GM21423 (cell line): ENCODE results near the gene TVP23C.
A peak's percentile ranks its signal among the peaks of the same experiment; 100 is the strongest.
"Not testable (repeated sequence)": the region's sequence is repeated elsewhere in the genome, so short reads cannot be mapped to it uniquely, and the experiment has no call there.

Source experiments
- ATAC-seq: cut with Tn5 transposase; IDR thresholded peaks from one replicate; pipeline ENCODE4 v1.9.1; 2021; ENCODE audit warnings: mild to moderate bottlenecking, moderate library complexity; ENCODE audit not compliant: unreplicated experiment

The TVP23C gene

GRCh38 chr17:15563375-15563857 lies at the start of gene TVP23C:
TSS of gene TVP23C (minus strand) at chr17:15563483. CDS start at chr17:15563448, 35 bp downstream.
- peak; percentile 74 for ATAC-seq

- not testable (repeated sequence) for ATAC-seq
Observed at GRCh38 chr17:15592960-15593359, 29.7 kb upstream of the TVP23C start.

DNA sequence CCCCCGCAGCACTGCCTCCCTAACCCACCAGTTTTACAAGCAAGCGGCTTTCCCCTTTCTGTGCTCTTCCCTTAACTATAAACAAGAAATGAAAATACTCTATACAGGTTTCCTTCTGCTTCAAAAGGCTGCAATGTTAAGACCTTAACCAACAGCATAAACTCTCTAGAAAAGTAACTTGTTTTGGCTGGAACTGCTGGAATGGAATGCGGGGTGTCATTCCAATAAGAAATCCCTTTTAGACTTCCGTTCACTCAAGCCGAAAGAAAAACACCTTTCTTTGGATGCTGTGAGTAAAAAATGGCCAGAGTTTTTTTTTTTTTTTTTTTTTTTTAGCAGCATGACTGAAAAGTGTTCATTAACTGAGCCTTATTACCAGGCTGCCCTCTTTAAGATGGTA lies 28.7 kb upstream of the TVP23C start:
- ATAC-seq = not testable (repeated sequence)

DNA sequence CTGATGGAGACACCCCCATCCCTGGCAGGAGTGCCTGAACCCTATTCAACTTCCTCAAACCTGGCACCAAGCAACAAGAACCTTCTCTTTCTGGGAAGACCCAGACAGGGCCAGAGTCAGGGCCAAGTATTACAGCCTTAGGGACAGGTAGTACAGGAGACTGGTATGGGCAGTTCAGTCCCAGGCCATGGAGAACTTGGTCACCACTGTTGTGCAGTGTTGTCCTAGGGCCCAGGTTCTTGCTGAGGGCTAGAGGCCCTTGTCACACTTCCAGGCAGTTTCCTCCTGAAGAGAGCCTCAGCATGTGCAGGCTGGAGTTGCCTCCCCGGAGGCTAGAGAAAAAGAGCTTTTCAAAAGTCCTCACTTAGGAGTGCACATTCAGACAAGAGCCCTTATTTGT lies 27.6 kb upstream of the TVP23C start:
- not testable (repeated sequence) for ATAC-seq

GRCh38 chr17:15589544-15590536 lies 26.6 kb upstream of the TVP23C start:
- peak; percentile 86 for ATAC-seq

DNA sequence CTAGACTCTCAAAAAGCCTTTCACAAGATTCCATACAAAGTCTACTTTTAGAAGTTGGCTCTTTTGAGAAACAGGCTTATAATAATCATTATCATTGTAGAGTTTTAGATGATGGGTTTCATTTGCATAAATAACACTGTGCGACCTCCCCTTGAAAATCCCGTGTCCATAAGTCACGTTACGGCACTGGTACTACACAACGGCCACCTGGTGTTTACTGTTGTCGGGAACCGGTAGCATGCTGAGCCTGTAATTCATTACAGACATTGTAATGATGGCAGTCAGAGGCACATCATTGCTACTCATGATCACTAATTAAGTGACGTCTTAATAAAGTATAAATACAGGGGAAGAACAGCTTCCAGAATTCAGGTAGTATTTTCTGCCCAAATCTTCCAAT lies 24.7 kb upstream of the TVP23C start:
- not testable (repeated sequence) for ATAC-seq

GRCh38 chr17:15583313-15583712 lies 20.0 kb upstream of the TVP23C start:
- ATAC-seq = not testable (repeated sequence)

GRCh38 chr17:15581462-15581861 lies 18.2 kb upstream of the TVP23C start:
- ATAC-seq = not testable (repeated sequence)

GRCh38 chr17:15576848-15577247 lies 13.6 kb upstream of the TVP23C start:
- ATAC-seq = not testable (repeated sequence)

- not testable (repeated sequence) for ATAC-seq
Observed at GRCh38 chr17:15574660-15575059, 11.4 kb upstream of the TVP23C start.

DNA sequence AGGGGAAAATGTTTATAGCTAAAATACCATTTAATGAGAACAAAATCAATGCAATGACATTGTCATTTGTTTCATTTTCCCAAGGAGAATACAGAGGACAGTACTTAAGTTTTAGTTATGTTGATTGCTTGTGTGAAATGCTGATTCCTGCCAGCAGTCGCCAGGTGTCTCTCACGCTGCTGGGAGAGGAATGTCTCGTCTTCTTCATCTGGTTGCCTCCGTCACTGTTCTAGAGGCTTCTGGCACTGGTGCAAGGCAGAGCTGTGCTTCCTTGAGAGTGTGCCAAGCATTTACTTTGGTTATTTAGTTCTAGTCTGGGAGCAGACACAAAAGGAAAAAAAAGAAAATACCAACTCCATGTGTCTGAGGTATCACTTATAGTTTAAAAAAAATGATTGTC lies 10.6 kb upstream of the TVP23C start:
- not testable (repeated sequence) for ATAC-seq

DNA sequence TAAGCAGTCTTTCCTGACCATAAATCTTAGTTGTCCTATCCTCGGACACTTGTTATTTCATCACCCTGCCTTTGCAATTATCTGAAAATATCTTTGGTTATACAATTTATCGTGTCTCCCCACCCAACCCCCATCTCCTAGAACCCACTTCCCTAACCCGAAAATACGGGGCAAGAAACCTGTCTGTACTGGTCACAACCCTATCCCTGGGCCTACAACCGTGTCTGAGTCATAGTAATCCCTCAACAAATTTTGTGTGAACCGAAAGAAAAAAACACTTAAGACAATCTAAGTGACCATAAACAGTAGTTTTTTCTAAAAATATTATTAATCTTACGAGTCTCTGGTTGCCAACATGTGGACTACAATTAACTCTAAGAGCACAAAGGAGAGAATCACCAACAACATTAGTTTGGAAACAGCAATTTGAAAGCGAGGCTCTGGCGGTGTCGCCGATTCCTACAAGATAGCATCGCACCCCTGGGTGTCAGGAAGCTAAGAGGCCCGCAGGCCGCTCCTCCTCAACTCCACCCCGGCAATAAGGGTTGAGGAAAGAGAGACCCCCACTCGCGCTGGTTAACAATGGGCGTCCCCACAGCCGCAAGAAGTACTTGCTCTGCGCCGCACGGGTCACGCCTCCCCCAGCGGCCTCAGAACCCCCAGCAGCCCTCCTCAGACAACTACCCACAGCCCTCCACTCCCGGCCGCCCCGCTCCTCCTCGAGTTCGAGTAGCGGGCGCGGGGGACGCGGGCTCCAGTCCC lies 489 bp downstream of the TVP23C start:
- peak; percentile 32 for ATAC-seq

GRCh38 chr17:15561439-15561838 lies 1.8 kb downstream of the TVP23C start:
- not testable (repeated sequence) for ATAC-seq

- ATAC-seq = not testable (repeated sequence)
Observed at GRCh38 chr17:15558403-15559105, 4.7 kb downstream of the TVP23C start.

DNA sequence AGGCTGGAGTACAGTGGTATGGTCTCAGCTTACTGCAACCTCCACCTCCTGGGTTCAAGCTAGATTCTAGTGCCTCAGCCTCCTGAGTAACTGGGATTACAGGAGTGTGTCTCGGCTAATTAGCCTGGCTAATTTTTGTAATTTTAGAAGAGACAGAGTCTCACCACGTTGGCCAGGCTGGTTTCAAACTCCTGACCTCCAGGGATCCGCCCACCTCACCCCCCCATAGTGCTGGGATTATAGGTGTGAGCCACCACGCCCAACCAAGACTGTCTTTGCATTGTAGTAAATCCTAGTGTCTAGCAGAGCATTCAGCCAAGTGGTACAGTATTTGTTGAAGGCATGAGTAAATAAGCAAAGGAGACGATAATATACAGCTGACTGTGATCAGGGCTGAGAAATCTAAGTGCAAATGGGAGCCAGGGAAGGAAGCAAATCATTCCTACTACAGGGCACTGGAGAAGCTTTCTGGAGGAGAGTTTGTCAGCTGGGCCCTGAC lies 5.9 kb downstream of the TVP23C start:
- ATAC-seq = not testable (repeated sequence)

- ATAC-seq = not testable (repeated sequence)
Observed at GRCh38 chr17:15552932-15553331, 10.4 kb downstream of the TVP23C start.

DNA sequence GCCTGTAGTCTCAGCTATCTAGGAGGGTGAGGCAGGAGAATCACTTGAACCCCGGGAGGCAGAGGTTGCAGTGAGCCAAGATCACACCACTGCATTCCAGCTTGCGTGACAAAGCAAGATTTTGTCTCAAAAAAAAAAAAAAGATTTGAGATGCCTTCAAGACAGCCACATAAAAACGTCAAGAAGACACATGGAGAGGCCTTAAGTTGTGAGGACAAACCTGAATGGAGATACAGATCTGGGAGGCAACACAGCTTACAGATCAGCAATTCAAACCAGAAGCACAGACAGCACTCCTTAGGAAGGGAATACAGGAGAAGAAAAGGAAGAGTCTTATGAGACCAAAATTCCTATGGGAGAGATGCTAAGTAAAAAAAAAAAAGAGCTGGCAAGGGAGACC lies 13.7 kb downstream of the TVP23C start:
- not testable (repeated sequence) for ATAC-seq

DNA sequence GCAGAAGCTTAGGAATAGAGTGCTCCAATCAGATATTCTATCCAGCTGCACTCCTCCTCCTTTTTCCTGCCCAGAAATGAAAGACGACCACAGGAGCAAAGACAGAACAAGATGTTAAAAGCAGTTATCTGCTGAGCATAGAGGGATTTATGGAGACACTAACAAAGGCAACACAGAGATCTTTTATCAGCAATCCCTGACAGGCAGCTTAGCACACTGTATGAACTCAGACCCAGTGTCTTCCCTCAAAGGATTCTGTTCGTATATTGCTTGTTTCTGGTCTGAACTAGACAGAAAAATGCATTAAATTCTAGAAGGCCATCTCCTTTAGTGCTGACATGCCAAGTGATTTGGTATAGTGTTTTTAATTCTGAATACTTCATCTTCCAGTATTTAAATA lies 16.7 kb downstream of the TVP23C start:
- not testable (repeated sequence) for ATAC-seq

GRCh38 chr17:15540371-15541219 lies 22.7 kb downstream of the TVP23C start:
- not testable (repeated sequence) for ATAC-seq

DNA sequence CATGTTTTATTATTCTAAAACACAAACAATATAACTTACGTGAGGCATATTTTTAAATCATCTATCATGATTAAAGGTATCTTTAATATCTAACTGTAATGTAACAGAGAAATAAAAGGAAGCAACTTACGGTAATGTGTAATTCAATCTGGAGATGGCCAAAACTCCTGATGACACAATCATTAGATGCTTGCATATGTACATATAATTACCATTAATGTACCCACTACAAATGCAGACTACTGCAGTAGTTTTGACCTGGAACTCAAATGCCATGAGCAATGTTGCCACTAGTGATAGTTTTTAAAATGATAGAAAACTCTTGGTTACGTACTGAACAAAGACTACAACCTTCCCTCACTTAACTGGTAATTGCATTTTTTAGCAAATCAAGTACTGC lies 30.2 kb downstream of the TVP23C start:
- ATAC-seq = not testable (repeated sequence)
